Superior temporal gyrus (tissue), 1 donor: ENCODE results near the gene LYPD5.
"Not testable (repeated sequence)": the region's sequence is repeated elsewhere in the genome, so short reads cannot be mapped to it uniquely, and the experiment has no call there.

Source experiments
- DNase-seq: peaks from one replicate; pipeline ENCODE4 v3.0.0-alpha.2; 2016; ENCODE audit errors: extremely low spot score

LYPD5 gene

DNA sequence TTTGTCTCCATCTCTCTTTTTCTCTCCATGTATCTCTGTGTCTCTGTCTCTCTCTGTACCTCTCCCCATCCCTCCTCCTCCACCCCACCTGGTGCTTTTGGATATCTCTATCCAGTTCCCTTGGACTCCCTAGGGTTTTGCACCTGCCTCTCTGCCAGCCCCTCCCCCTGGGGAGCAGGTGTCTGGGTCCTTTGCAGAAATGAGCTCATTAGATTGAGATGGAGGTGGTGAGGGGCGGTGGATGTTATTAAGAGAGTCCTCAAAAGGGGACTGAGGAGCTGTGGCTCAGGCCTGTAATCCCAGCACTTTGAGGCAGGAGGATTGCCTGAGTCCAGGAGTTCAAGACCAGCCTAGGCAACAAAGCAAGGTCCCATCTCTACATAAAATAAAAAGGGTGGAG, 23.6 kb downstream of the LYPD5 start:
- no peak for DNase-seq

DNA sequence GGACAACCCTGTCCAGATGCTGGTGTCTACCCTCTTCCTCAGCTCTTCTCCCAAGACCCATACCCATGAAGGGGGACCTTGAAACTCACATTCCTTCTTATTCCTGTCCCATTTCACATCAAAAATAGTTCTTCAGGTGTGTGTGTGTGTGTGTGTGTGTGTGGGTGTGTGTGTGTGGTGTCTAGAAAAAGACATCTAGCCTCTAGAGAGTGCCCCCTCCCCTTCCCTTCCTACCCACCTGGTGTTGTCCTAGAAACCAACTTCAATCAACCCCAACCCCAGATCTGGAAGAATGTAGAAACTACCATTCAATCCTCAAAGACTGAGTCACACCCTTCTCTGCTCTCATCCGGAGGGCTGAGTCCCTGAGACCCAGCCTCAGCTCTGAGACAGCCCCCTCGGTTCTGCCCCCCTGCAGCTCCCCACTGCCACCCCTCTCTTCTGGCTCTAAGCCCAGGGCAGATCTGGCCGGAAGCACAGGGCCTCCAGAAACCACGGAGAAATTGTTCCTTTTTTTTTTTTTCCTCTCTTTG, 25.0 kb downstream of the LYPD5 start:
- DNase-seq, result no peak

DNA sequence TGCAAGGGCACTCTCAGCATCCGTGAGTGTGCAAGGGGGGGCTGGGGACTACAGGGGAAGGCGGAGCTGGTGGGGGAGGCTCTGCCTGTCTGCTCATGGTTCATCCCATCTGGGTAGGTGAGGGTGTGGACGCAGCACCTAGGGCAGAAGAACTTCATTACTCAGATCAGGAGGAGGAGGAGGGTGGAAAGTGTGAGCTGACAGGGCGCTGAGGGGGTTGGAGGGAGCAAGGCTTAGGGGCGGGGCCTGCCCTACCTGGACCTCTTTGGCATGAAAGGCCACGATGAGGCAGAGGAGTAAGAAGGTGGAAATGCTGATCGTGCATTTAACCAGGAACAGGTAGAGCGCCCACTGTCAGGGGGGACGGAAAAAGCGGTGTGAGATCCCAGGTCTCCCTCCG, 26.0 kb downstream of the LYPD5 start:
- no peak for DNase-seq

DNA sequence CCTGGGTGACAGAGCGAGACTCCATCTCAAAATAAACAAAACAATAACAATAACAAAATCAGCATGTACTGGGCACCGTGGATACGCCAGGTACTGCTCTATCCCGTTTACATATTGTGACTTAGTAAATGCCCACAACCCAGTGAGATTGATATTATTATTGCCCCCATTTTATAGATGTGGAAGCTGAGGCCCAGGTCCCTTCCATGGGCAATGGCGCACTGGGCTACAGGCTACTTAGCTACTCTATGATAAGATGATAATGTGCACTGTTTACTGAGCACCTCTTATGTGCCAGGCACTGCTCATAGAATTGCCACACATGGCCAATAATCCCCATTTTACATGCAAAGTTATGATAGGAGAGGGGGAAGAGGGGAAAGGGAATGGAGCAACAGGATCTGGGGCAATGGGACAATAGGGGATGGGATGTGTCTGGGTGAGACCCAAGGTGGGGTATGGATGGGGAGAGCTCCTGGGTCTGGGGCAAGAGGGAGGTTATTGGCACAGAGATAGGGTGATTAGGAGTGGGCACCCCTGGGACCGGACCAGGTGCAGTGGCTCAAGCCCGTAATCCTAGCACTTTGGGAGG, 26.9 kb downstream of the LYPD5 start:
- no peak for DNase-seq

DNA sequence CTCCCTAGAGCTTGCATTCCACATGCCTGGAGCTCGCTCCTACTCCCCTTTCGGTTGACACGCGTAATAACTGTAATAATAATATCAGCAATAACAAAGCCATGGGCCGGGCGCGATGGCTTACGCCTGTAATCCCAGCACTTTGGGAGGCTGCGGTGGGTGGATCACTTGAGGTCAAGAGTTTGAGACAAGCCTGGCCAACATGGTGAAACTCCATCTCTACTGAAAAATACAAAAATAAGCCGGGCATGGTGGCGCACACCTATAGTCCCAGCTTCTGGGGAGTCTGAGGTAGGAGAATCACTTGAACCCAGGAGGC, 27.3 kb downstream of the LYPD5 start:
- not testable (repeated sequence) for DNase-seq

DNA sequence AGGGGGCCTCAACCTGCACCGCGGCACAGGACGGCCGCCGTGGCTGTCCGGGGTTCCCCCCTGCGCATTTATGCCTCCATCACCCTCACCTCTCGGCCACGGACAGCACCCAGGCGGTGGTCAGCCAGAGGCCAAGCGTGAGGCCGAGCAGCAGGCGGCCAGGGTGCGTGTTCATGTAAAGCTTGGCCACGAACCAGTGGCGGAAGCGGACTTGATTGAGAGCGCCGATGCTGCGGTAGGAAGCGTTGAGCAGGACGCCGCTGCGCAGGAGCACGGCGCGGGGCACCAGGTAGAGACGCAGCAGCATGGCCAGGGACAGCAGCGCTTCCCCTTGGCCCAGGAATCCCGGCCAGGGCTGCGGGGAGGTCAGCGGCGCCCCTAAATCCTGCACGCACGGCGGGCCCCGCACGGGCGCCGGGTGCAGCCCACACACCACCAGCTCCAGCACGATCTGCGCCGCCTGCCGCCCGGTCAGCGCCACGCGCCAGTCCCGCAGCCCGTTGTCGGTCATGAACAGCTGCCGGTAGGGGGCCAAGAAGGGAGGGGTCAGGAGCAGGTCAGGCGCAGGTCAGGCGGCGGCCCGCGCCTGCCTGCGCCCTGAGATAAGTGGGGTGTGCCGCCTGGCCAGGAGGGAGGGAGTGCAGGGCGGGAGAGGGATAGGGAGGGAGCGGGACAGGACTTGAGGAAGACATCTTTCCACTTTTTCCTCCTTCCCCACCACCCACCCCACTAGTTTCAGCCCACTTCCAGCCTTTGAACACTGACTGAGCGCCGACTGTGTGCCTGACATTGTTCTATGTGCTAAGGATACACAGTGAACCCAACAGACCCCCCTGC, 27.9 kb downstream of the LYPD5 start:
- DNase-seq, result no peak

DNA sequence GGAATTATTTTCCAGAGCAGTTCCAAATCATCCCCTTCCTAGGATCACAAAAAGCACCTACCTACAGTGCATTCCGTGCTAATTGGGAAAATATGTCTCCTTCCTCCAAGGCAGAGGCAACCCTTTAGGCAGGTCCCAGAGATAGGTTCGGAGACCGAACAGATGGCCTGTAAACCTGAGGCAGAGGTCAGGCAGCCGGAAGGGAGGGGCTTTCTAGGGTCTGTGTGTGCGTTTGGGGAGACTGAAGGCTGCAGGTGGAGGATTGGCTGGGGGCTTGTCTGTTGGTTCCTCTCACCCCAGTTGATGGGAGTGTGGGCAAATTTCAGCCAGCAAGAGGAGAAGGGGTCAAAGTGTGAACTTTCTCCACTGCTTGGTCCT, 28.5 kb downstream of the LYPD5 start:
- no peak for DNase-seq

DNA sequence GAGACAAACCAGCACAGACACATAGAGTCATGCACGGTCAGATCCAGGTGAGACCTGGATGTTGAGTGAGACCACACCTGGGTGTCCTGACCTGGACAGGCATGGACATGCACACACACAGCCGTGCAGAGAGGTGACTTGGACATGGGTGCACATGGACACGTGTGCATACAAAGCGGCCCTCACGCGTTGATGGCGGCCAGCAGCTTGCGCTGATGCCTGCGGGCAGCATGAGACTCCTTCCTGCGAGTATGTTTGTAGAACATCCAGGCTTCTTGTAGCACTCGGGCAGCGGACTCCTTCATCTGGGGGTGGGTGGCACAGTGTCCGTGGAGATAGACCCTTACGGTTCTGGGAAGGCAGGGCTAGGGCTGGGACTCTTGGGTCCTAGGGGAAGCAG, 33.0 kb downstream of the LYPD5 start:
- no peak for DNase-seq

DNA sequence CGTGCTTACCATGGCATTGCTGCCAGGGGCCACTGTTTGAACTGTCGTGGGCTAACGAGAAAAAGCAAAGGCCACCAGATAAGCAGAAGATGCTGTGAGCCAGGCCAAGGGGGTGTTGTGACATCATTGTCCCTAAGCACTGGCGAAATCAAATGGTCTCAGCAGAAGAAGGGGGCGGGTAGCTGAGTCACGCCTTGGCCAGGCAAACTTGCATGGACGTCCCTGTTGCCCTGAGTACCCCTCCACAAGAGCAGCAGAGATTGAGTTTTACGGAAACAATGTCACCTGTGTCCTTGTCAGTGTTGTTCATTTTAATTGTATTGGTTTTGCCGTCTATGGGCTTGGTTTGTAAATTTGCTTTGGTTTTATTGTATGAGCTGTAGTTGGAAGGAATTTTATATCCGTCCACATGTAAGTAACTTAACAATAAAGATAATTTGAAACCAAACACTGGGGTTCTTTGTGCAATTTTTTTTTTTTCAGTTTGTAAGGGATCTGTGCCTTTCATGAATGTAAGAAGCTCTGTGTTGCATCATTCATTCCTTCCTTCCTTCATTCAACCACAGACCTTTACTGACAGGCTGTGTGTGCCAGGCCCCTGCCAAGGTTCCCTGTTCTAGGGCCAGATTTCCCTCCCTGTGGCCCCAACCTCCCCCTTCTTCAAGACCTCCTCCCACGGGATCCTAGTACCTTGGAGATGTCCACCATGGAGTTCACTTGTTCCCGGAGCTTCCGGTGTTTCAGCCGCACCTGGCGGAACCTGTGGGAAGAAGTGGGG, 33.8 kb downstream of the LYPD5 start:
- no peak for DNase-seq

DNA sequence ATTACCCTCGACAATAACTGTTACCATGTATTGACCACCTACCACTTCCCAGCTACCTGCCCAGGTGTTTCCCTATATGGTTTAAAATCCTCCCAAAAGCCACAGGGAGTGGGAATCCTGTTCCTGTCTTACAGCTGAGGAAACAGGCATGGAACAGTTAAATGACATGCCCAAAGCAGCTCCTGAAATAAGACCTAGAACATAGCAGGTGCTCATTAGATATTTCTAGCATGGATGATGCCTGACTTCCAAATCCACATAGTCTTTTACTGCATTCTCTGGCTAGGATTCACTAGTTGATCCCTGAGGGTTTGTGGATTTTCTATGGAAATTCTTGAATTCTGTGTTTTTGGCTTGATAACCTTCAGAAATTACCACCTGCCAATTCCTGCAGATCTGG, 34.4 kb downstream of the LYPD5 start:
- no peak for DNase-seq

DNA sequence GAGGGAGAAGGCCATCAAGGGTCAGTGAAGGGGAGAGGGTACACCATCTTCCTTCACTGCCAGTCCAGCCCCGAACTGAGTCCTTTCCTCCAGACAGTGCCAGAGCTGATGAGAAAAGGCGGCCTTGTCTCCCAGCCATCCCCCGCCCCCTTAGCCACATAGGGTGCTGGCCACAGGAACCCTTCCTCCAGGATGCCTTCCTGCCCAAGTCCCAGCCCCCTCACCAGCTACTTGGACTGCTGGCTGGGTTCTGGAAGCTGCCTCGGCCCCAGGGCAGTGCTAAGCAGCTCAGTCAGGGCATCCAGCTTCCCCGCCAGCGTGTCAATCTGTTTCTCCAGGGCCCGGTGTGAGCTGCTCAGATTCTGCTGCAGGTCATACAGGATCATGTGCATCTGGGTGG, 34.9 kb downstream of the LYPD5 start:
- no peak for DNase-seq

DNA sequence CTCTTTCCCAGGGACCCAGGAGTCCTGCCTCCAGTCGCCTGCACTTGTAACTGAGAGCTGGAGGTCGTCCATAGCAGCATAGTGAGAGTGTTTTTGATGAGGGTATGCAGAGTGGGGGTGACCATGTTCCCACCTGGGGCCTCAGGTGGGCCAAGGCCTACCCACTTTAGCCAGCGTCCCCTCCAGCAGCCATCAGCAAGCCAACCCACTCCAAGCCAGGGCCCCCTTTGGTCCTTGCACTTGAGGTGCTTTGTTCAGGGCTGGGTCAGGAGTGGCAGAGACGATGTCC, 35.5 kb downstream of the LYPD5 start:
- DNase-seq, result no peak

DNA sequence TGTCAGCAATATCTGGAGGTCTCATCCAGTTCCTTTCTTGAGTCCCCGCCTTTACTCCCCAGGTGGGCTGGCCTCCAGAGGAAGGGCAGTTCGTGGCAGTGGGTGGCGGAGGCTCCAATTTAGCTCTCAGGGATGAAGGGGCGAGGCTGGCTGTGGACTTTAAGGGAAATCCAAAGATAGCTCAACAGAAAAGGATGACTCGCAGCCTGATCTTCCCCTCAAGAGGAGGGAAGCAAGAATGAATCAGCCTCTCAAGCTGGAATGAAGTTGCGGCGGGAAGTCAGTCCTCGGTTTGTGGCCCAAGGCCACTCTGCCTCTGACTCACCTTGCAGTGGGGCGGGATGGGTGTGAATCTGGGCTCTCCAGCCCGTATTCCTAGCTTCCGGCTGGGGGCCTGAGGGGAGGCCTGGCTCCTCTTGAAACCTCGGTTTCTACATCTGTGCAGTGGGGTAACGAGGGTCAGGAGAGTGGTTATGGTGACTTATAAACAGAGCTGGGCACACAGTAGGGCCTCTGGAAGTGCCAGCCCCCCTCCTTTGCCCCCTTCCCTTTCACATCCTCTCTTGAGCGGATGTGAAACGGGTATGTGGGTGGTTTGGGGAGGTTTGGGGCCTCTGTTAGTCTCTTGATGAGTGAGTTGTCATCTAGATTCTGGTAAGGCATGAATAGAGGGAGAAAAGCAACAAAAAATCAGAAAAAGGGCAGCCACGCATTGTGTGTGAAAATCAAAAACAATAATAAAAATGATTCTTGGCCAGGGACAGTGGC, 37.0 kb downstream of the LYPD5 start:
- no peak for DNase-seq

DNA sequence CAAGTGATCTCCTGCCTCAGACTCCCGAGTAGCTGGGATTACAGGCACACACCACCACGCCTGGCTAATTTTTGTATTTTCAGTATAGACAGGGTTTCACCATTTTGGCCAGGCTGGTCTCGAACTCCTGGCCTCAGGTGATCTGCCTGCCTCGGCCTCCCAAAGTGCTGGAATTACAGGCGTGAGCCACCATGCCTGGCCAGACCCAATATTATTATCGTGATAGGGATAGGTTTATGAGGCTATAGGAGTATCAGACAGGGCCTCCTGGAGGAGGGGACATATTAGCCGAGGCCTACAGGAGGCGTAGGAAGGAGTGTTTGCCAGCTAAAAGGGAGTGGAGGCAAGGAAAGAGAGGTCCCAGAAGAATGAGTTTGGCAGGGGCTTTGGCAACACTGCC, 37.6 kb downstream of the LYPD5 start:
- DNase-seq, result not testable (repeated sequence)

DNA sequence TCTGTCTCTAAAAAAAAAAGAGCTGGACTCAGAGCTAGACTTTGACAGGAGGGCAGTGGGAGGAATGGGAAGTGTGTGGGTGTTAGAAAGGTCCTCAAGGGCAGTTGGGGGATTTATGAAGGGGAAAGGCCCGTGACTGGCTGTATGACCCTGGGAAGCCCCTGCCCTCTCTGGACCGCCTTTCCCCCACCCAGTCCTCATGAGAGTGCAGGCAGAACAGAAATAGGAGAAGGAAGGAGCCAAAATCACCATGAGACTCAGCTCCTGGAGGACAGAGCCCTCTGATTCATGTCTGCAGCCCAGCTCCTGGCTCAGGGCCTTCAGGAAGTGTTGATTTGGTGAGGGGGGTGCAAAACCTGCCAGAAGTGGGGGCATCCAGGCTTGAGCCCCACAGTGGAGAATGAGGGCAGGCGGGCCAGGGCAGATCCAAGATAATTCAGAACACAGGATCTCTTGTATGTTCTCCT, 38.7 kb downstream of the LYPD5 start:
- DNase-seq, result no peak

DNA sequence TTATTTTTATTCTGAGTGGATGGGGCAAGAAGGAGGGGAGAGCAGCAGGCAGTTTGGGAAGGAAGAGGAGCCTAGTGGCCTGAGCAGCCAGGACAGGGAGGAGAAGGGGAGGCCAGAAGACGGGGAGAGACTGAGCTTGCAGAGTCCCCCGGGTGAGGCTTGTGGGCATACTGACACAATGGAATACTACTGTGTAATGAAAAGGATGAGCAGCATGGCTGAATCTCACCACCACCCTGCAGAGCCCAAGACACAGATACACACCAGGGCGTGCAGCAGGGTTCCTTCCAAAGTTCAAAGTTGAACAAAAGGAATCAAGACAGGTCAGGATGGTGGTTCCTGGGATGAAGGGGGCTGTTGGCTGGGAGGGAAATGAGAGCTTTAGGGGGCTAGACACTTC, 39.4 kb downstream of the LYPD5 start:
- DNase-seq, result no peak

DNA sequence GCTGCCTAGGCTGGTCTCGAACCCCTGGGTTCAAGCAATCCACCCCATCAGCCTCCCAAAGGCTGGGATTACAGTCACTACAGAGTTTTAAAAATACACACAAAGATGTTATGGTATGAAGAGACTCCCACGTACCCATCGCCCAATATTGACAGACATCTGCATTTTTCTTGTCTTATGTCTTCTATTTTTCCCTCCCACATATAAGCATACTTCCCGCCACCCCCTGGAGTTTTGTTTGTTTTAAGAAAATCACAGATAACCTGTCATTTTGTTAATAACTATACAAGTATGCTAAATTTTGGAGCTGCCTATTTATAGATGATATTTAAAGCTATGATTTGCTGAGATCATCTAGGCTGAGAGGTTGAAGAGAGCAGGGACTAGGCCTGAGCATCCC, 41.3 kb downstream of the LYPD5 start:
- no peak for DNase-seq

DNA sequence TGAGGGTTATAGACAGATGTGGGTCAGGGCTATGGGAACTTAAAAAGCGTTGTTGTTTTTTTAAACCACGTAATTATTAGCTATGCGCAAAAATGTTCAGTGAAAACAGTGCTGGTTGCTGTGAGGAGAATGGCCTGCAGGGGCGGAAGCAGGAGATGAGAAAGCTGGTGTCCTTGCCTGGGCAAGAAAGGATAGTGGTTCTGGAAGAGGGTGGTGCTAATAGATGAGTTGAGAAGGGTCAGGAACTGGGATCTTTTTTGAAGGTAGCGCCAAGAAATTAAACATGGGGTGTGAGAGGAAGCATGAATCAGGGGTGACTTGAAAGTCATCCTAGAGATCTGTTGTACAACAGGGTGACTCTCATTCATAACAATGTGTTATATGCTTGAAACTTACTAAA, 42.7 kb downstream of the LYPD5 start:
- no peak for DNase-seq

DNA sequence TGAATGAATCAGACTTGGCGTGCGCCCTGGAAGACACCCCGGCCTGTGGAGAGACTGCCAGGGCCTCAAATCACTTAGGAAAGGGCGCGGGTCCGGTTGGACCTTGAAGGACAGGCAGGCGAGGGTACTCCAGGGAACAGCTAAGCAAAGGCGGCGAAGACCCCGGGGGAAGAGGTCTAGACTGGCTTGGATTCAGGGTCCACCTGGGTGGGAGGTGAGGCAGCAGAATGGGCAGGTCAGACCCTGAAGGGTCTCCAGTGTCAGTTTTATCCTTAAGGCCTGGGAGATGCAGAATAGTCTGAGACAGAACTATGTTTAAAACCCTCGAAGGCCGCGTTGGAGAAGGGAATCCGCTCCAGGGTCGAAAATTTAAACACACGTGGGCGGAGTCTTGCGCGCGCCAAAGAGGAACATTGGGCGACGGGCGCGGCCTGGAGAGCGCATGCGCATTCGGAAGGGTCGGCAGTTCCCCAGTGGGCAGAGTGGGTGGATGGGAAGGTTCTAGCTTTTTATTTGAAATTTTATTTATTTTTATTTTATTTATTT, 46.9 kb downstream of the LYPD5 start:
- peak; percentile 86 for DNase-seq

DNA sequence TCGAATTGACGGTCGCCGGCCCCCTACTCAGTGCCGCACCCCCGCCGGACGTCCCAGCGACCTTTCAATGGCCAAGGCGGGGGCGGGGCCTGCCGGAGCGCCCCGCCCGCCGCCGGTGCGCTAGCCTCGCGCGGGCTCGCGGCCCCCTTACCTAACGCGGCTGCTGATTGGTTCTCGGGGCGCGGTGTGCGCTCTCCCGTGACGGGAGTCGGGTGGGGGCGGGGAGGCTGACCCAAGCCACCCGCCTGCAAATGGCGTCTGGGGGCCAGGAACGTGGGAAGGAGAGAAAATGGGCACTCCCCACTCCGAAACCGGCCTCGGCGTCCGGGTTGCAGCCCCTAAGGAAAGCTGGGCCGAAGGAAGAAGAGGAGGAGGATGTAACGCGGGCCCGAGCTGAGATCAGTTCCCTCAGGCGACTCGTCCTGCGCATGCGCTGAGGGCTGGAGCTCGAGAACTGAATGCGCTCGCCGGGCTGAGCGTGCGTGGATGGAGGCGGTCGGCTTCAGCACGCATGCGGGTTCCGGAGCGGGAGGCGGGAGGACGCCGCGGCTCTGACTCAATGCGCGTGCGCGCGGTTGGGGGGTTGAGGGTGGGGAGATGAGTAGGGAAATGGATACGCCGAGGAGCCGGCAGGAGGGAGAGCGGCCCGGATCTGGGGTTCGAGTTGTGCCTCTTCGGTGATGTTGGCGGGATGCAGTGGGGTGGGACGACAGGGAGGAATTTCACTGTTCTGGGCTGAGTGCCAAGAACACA, 47.6 kb downstream of the LYPD5 start, which contains the start of gene SMG9:
Gene SMG9, minus strand, starts transcription at position 460 of the 753 bp plus-strand sequence. CDS start 4,221 bp downstream, outside the sequence.
- DNase-seq, result peak; percentile 98

DNA sequence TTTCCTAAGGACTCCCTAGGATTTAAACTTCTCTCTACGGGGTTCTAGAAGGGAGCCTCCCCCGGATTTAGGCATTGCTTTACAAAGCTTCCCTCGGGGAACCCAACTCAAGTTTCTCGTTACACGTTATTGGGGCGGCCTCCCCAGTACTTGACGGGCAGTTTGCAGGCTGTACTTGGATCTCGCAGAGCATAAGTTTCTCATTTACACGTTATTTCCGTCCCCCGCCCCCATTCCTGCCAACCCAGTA, 48.1 kb downstream of the LYPD5 start:
- no peak for DNase-seq
